H9 (cell line): Measurements from ENCODE around the gene TKTL1. TPM values are rescaled to one million over a fixed set of nuclear protein-coding genes. Genes with fewer than 3 reads are reported as not detected.
"Not testable (repeated sequence)": the region's sequence is repeated elsewhere in the genome, so short reads cannot be mapped to it uniquely, and the experiment has no call there.

Experiments
- DNase-seq: peaks from one replicate; pipeline ENCODE4 v3.0.0-alpha.2; 2017
- H2AFZ ChIP-seq: one replicate; pipeline ENCODE4 v1.6.1; 2013; ENCODE audit warnings: mild to moderate bottlenecking, low read length, control low read depth, moderate library complexity
- H2AK5ac ChIP-seq: 2 replicates; pipeline ENCODE4 v1.6.1; 2013; ENCODE audit warnings: low read length, control low read depth, mixed read lengths; ENCODE audit not compliant: insufficient read length
- H2BK120ac ChIP-seq: one replicate; pipeline ENCODE4 v1.6.1; 2013; ENCODE audit warnings: low read depth, mild to moderate bottlenecking, low read length, control low read depth, inconsistent platforms; ENCODE audit not compliant: poor library complexity, severe bottlenecking
- H2BK12ac ChIP-seq: 2 replicates; pipeline ENCODE4 v1.6.1; 2013; ENCODE audit warnings: low read length, control low read depth, mixed read lengths, low read depth; ENCODE audit not compliant: insufficient read length
- H2BK15ac ChIP-seq: 2 replicates; pipeline ENCODE4 v1.6.1; 2013; ENCODE audit warnings: low read depth, low read length, control low read depth
- H2BK20ac ChIP-seq: one replicate; pipeline ENCODE4 v1.6.1; 2013; ENCODE audit warnings: low read depth, mild to moderate bottlenecking, low read length, control low read depth, inconsistent platforms; ENCODE audit not compliant: poor library complexity, severe bottlenecking
- H2BK5ac ChIP-seq: 2 replicates; pipeline ENCODE4 v1.6.1; 2013; ENCODE audit warnings: low read length, control low read depth, mixed read lengths; ENCODE audit not compliant: insufficient read length
- H3K14ac ChIP-seq: 2 replicates; pipeline ENCODE4 v1.6.1; 2013; ENCODE audit warnings: low read length, control low read depth; ENCODE audit not compliant: insufficient read depth
- H3K18ac ChIP-seq: 2 replicates; pipeline ENCODE4 v1.6.1; 2013; ENCODE audit warnings: low read depth, mild to moderate bottlenecking, mixed read lengths, low read length, control low read depth; ENCODE audit not compliant: insufficient read length
- H3K23ac ChIP-seq: 2 replicates; pipeline ENCODE4 v1.6.1; 2013; ENCODE audit warnings: low read length, control low read depth, mixed read lengths, low read depth; ENCODE audit not compliant: insufficient read length
- H3K23me2 ChIP-seq: 2 replicates; pipeline ENCODE4 v1.6.1; 2013; ENCODE audit warnings: low read depth, mild to moderate bottlenecking, mixed read lengths, low read length, control low read depth; ENCODE audit not compliant: insufficient read length, poor library complexity, severe bottlenecking
- H3K27ac ChIP-seq: 2 replicates; pipeline ENCODE4 v1.5.1; 2013; ENCODE audit warnings: low read length, control low read depth, mixed read lengths, low read depth; ENCODE audit not compliant: insufficient read length
- H3K27me3 ChIP-seq: 2 replicates; pipeline ENCODE4 v1.6.1; 2013; ENCODE audit warnings: low read length, control low read depth, inconsistent platforms; ENCODE audit not compliant: insufficient read depth
- H3K4ac ChIP-seq: 2 replicates; pipeline ENCODE4 v1.6.1; 2013; ENCODE audit warnings: low read depth, mild to moderate bottlenecking, control low read depth, inconsistent platforms, low read length, moderate library complexity
- H3K4me1 ChIP-seq: 2 replicates; pipeline ENCODE4 v1.6.1; 2013; ENCODE audit warnings: low read length, control low read depth, inconsistent platforms; ENCODE audit not compliant: insufficient read depth
- H3K4me2 ChIP-seq: 2 replicates; pipeline ENCODE4 v1.6.1; 2013; ENCODE audit warnings: low read length, control low read depth, mixed read lengths; ENCODE audit not compliant: insufficient read length, insufficient read depth
- H3K56ac ChIP-seq: 2 replicates; pipeline ENCODE4 v1.6.1; 2013; ENCODE audit warnings: low read depth, mild to moderate bottlenecking, mixed read lengths, low read length, control low read depth; ENCODE audit not compliant: insufficient read length
- H3K79me1 ChIP-seq: 2 replicates; pipeline ENCODE4 v1.6.1; 2013; ENCODE audit warnings: low read depth, mild to moderate bottlenecking, moderate library complexity, low read length, control low read depth, inconsistent platforms; ENCODE audit not compliant: insufficient read depth, poor library complexity, severe bottlenecking
- H3K79me2 ChIP-seq: 2 replicates; pipeline ENCODE4 v1.6.1; 2013; ENCODE audit warnings: low read length, control low read depth, inconsistent platforms; ENCODE audit not compliant: insufficient read depth
- H3K9ac ChIP-seq: 2 replicates; pipeline ENCODE4 v1.6.1; 2013; ENCODE audit warnings: low read length, control low read depth, mixed read lengths; ENCODE audit not compliant: insufficient read length; ENCODE audit errors: extremely low read depth
- H3K9me3 ChIP-seq: one replicate; pipeline ENCODE4 v1.6.1; 2013; ENCODE audit warnings: low read depth, low read length, inconsistent platforms; ENCODE audit not compliant: control insufficient read depth
- H3T11ph ChIP-seq: one replicate; pipeline ENCODE4 v1.6.1; 2013; ENCODE audit warnings: mild to moderate bottlenecking, low read length, control low read depth, inconsistent platforms
- H4K20me1 ChIP-seq: one replicate; pipeline ENCODE4 v1.6.1; 2013; ENCODE audit not compliant: control insufficient read depth, insufficient read length, insufficient read depth
- H4K5ac ChIP-seq: 2 replicates; pipeline ENCODE4 v1.6.1; 2013; ENCODE audit warnings: low read depth, mild to moderate bottlenecking, mixed read lengths, low read length, control low read depth; ENCODE audit not compliant: insufficient read length
- H4K8ac ChIP-seq: replicated peaks from 2 replicates; pipeline ENCODE4 v1.6.1; 2013; ENCODE audit warnings: low read length, control low read depth, mixed read lengths, low read depth; ENCODE audit not compliant: insufficient read length
- H4K91ac ChIP-seq: 2 replicates; pipeline ENCODE4 v1.6.1; 2013; ENCODE audit warnings: low read depth, mild to moderate bottlenecking, moderate library complexity, mixed read lengths, low read length, control low read depth; ENCODE audit not compliant: insufficient read length
- H3K27ac Mint-ChIP-seq, 3 experiments: 2 replicates in 2 of 3; 3 replicates in 1 of 3; pipeline ENCODE4 v1.8.0; 2020 to 2021; ENCODE audit warnings: mixed read lengths in 3 of 3, mild to moderate bottlenecking in 1 of 3, moderate library complexity in 1 of 3
- H3K27me3 Mint-ChIP-seq: 2 replicates; pipeline ENCODE4 v1.8.0; 2021; ENCODE audit warnings: low read depth, mild to moderate bottlenecking, moderate library complexity, mixed read lengths
- H3K36me3 Mint-ChIP-seq, 3 experiments: 2 replicates in 2 of 3; 3 replicates in 1 of 3; pipeline ENCODE4 v1.8.0; 2020 to 2021; ENCODE audit warnings: low read depth in 3 of 3, mixed read lengths in 3 of 3; ENCODE audit not compliant: insufficient read depth in 1 of 3
- H3K4me1 Mint-ChIP-seq, 2 experiments: 2 replicates each; pipeline ENCODE4 v1.8.0; 2020; ENCODE audit warnings: mixed read lengths in 2 of 2
- H3K4me3 Mint-ChIP-seq, 2 experiments: 2 replicates in 1 of 2; 3 replicates in 1 of 2; pipeline ENCODE4 v1.8.0; 2020 to 2021; ENCODE audit warnings: mild to moderate bottlenecking in 2 of 2, mixed read lengths in 2 of 2, moderate library complexity in 1 of 2
- H3K9me3 Mint-ChIP-seq, 2 experiments: 2 replicates in 1 of 2; 3 replicates in 1 of 2; pipeline ENCODE4 v1.8.0; 2020; ENCODE audit warnings: mild to moderate bottlenecking in 2 of 2, mixed read lengths in 2 of 2, moderate library complexity in 1 of 2
- CTCF ChIP-seq: fragments of 200-600 bp; sonication (generic); conservative IDR thresholded peaks from 3 replicates; pipeline ENCODE4 v1.8.0; 2021; ENCODE audit warnings: antibody characterized with exemption, mild to moderate bottlenecking
- WGBS: extraction: QIAGEN DNeasy Blood & Tissue Kit; methylation state at CpG from one replicate; pipeline ENCODE4 v1.1.7; 2013; ENCODE audit warnings: missing lambda C conversion rate, low lambda C conversion rate, mixed read lengths; ENCODE audit not compliant: insufficient read length; ENCODE audit errors: extremely low coverage; 5-methylcytosine and 5-hydroxymethylcytosine counted together
- total RNA-seq: library from RNA; stranded (reverse); gene quantifications from 2 replicates; pipeline ENCODE4 v1.2.1, GENCODE V29; 2021

TKTL1 gene
- total RNA-seq, 1 experiment from 2014 or later: not detected

- no peak overlapping the region for H3K4me3 Mint-ChIP-seq
- H3K36me3 Mint-ChIP-seq: peaks cover 4 to 7% (median 5%) of the 10 kb centered on the region in 3 experiments; a peak in 6 of 7 replicates
- Histone ChIP-seq H3K4me1 (no peaks in the 10 kb centered on the region), H2BK20ac (no peak overlapping the region), H2AK5ac (no peak overlapping the region), H3K4me2 (no peak overlapping the region), H2AFZ (no peak overlapping the region), H3K14ac (no peak overlapping the region), H3K27me3 (no peaks in the 10 kb centered on the region), H3K23me2 (no peaks in the 10 kb centered on the region), H4K8ac (no peak overlapping the region), H2BK12ac (no peak overlapping the region), H3K79me2 (no peaks in the 10 kb centered on the region), H3T11ph (no peak overlapping the region), H4K91ac (no peak overlapping the region), H3K56ac (no peak overlapping the region), H2BK5ac (no peak overlapping the region), H3K79me1 (no peaks in the 10 kb centered on the region), H3K4ac (no peak overlapping the region), H2BK15ac (no peak overlapping the region), H3K9ac (no peak overlapping the region), H4K5ac (no peak overlapping the region), H3K9me3 (peaks cover 17% of the 10 kb centered on the region), H4K20me1 (no peaks in the 10 kb centered on the region), H3K18ac (no peak overlapping the region), H3K27ac (no peak overlapping the region), H3K23ac (no peak overlapping the region), H2BK120ac (no peak overlapping the region)
- H3K27me3 Mint-ChIP-seq: peaks cover 2% of the 10 kb centered on the region
- DNase-seq: no peak
- TF ChIP-seq CTCF: no peak
- H3K9me3 Mint-ChIP-seq: peaks cover 70 to 84% of the 10 kb centered on the region in 2 experiments
- no CpG with 5 or more reads among the region's 8 CpGs for WGBS
- no peak overlapping the region for H3K27ac Mint-ChIP-seq
- peaks cover 0 to 12% of the 10 kb centered on the region in 2 experiments; a peak in 2 of 4 replicates for H3K4me1 Mint-ChIP-seq
Observed at GRCh38 chrX:154300816-154301215, 5.2 kb downstream of the TKTL1 start.

- H2BK12ac ChIP-seq, H3K4me3 Mint-ChIP-seq, H4K91ac ChIP-seq, H3K9ac ChIP-seq, H2BK120ac ChIP-seq, H3K79me2 ChIP-seq, H3K36me3 Mint-ChIP-seq, H3T11ph ChIP-seq, H3K27ac ChIP-seq, H3K27me3 ChIP-seq, H2AFZ ChIP-seq, H3K56ac ChIP-seq, H4K20me1 ChIP-seq, H3K18ac ChIP-seq, H2BK5ac ChIP-seq, H4K8ac ChIP-seq, H3K4ac ChIP-seq, H3K79me1 ChIP-seq, H3K4me2 ChIP-seq, H3K23me2 ChIP-seq, H3K14ac ChIP-seq, H4K5ac ChIP-seq, H3K4me1 ChIP-seq, H3K23ac ChIP-seq, H2BK15ac ChIP-seq, H3K27ac Mint-ChIP-seq, DNase-seq, H2AK5ac ChIP-seq, H2BK20ac ChIP-seq: not testable (repeated sequence)
- Mint-ChIP-seq H3K9me3 (peaks cover 70 to 79% of the 10 kb centered on the region in 2 experiments), H3K27me3 (peaks cover 12% of the 10 kb centered on the region), H3K4me1 (peaks cover 0 to 12% of the 10 kb centered on the region in 2 experiments; a peak in 2 of 4 replicates)
- peaks cover 27% of the 10 kb centered on the region for H3K9me3 ChIP-seq
- no CpG with 5 or more reads among the region's 7 CpGs for WGBS
Observed at GRCh38 chrX:154302998-154303397, 7.4 kb downstream of the TKTL1 start.
